ENCODE data around the gene ARID5B. TPM values are rescaled to one million over a fixed set of nuclear protein-coding genes. Genes with fewer than 3 reads are reported as not detected.

The ARID5B gene
- total RNA-seq, 1 experiment from 2014 or later, result 1.3 TPM

DNA sequence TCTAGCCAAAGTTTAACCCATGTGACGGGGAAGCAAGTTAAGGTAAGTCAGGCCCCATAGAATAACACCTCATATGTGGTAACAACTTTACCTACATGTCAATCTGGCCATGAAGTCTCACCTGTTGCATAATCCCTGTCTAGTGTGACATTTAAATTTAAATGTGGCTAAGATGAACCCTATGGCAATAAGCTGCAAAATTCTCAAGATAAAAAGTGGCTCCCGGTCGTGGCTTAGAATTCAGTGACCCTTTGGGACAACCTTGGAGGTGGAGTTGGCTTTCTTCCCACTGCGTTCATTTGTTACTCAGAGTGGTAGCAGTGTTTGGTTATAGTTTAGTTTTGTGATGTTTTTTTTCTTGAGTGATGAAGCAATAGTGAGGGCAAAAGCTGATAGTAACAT lies 90.6 kb downstream of the ARID5B start:
- H3K9me3 ChIP-seq (ENCODE audit: low read length), result no peaks in the 10 kb centered on the region
- no peak overlapping the region for H2AFZ ChIP-seq (ENCODE audit: low read length)
- H3K4me3 ChIP-seq (ENCODE audit: low read length), result no peak overlapping the region
- peaks cover 12% of the 10 kb centered on the region for H3K4me1 ChIP-seq (ENCODE audit: low read length)
- no peak overlapping the region for H3K9ac ChIP-seq (ENCODE audit: low read length)
- no peaks in the 10 kb centered on the region for H3K36me3 ChIP-seq (ENCODE audit: insufficient read depth, low read length)
- no peak overlapping the region for H3K27ac ChIP-seq (ENCODE audit: low read length)
- H3K27me3 ChIP-seq (ENCODE audit: low read length), result no peaks in the 10 kb centered on the region
- no peaks in the 10 kb centered on the region for H4K20me1 ChIP-seq (ENCODE audit: insufficient read depth, low read depth, low read length)
- no peaks in the 10 kb centered on the region for H3K79me2 ChIP-seq (ENCODE audit: low read length)
- DNase-seq, result no peak
- no peaks in the 10 kb centered on the region for H3K9me2 ChIP-seq (replicated peaks; ENCODE audit: insufficient read depth, low read length)
- no peak overlapping the region for H3K4me2 ChIP-seq (ENCODE audit: low read depth, low read length, poor library complexity, severe bottlenecking)

DNA sequence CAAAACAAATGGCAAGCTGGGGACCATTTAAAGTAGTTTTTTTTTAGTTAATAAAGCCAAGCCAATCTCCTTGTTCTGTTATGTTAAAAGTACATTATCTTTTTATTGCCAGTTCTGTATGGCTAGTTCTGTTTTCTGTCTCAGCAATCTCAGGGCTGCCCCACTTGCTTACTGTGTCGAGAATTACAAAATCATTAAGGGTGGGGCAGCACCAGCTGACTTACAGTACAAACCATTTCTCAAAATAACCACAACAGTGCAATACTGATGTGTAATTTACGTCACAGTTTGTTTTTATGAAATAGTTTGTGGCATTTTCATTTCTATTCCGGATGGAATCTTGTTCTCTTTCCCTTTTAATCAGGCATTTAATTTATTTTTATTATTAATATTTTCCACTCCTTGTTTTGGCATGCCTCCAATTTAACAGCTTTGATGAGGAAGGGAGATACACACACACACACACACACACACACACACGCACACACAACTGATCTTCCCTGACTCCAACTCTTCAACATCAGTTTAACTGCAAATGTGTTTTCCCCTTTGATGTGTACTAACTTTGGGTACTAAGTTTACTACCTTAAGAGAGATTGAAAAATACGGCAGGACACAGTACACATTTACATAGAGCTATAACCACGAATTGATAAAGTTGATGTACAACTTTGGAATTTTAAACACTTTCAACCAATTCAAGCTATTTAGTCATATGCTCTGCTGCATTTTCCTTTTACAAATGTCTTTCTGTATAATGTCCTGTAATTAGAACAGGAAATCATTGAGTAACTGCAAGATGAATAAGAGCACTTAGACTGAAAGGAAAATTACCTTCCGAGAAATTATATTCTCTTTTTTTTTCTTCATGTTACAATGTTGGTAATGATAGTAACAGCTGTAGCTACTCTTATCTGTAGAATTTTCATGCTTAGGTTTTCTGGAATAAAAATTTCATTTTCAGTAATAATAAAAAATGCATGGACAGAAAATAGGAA lies 91.5 kb downstream of the ARID5B start:
- no peaks in the 10 kb centered on the region for H3K9me3 ChIP-seq (ENCODE audit: low read length)
- DNase-seq, result no peak
- no peaks in the 10 kb centered on the region for H3K79me2 ChIP-seq (ENCODE audit: low read length)
- H3K9me2 ChIP-seq (replicated peaks; ENCODE audit: insufficient read depth, low read length), result no peaks in the 10 kb centered on the region
- H3K4me1 ChIP-seq (ENCODE audit: low read length), result peaks cover 3% of the 10 kb centered on the region
- H2AFZ ChIP-seq (ENCODE audit: low read length), result no peak overlapping the region
- H3K9ac ChIP-seq (ENCODE audit: low read length), result no peak overlapping the region
- H3K27me3 ChIP-seq (ENCODE audit: low read length), result no peaks in the 10 kb centered on the region
- no peak overlapping the region for H3K27ac ChIP-seq (ENCODE audit: low read length)
- H3K4me2 ChIP-seq (ENCODE audit: low read depth, low read length, poor library complexity, severe bottlenecking), result no peak overlapping the region
- H3K36me3 ChIP-seq (ENCODE audit: insufficient read depth, low read length), result no peaks in the 10 kb centered on the region
- H3K4me3 ChIP-seq (ENCODE audit: low read length), result no peak overlapping the region
- H4K20me1 ChIP-seq (ENCODE audit: insufficient read depth, low read depth, low read length), result no peaks in the 10 kb centered on the region

DNA sequence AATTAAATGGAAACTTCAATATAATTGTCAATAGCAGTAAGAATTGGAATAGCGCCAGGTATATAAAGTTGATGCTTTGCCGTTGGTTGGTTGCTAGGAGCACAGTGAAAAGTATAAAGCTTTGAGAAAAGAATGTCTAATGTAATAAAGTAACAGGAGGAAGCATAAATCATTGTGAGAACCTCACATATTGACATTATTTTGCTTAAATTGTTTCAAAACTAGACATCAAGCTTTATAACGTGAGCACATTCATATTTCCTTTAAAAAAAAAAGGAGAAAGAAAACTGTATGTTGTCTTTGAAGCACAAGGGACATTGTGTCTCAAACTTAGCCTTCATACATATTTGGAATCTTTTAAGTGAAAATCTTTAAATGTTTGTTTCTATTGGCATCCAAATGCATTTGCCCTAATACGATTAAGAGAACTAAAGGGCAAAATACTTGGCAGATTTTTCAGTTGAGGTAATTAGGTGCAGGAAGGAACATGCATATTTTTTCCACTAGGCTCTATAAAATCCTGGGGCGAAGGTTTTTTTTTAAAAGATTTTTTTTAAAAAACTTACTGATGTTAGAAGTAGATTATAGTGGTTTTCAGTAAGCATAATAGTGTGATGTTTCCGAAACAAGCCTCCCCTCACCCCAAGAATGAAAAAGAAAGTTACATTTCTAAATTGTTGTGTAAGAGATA lies 92.4 kb downstream of the ARID5B start:
- Histone ChIP-seq H3K9ac (ENCODE audit: low read length) (no peak overlapping the region), H3K9me3 (ENCODE audit: low read length) (no peaks in the 10 kb centered on the region), H2AFZ (ENCODE audit: low read length) (no peak overlapping the region), H3K36me3 (ENCODE audit: insufficient read depth, low read length) (no peaks in the 10 kb centered on the region), H3K4me3 (ENCODE audit: low read length) (no peak overlapping the region), H3K27ac (ENCODE audit: low read length) (no peak overlapping the region), H3K9me2 (replicated peaks; ENCODE audit: insufficient read depth, low read length) (no peaks in the 10 kb centered on the region), H3K79me2 (ENCODE audit: low read length) (no peaks in the 10 kb centered on the region), H3K27me3 (ENCODE audit: low read length) (no peaks in the 10 kb centered on the region), H3K4me1 (ENCODE audit: low read length) (no peaks in the 10 kb centered on the region), H3K4me2 (ENCODE audit: low read depth, low read length, poor library complexity, severe bottlenecking) (no peak overlapping the region), H4K20me1 (ENCODE audit: insufficient read depth, low read depth, low read length) (no peaks in the 10 kb centered on the region)
- DNase-seq, result no peak

DNA sequence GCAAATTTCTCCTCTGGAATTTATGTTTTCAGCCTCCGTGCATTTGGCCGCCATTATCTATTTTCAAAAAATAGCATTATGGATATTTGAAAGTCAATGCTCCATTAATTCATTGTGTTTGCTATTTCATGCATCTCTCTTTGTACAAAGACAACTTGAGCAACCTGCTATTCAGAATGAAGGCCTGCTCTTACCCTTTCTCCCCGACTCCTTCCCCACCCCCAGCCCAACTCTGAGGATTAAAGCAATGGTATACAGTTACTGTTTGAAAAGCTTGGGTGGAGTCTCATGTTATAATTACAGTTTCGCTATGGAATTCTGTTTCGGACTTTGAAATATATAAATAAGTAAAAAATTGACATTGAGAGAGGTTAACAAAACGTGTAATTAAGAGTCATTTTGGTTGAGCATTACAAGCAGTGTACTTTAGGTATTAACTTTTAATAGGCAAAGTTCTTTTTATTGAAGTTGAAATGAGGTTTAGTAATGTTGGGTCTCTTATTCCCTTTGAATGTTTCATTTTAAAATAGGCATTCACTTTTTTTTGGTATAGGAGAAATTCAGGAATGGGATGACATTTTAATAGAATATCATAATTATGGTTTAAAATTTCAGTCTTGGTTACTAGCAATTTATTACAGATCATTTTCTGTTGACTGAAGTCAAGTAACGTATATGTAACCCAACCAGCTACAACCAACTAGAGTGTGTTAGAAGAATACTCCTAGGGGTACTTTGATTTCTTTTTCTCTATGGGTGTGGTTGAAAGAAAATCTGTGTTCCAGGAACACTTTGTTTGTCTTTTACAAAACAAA lies 93.1 kb downstream of the ARID5B start:
- Histone ChIP-seq H3K9me3 (ENCODE audit: low read length) (no peaks in the 10 kb centered on the region), H3K79me2 (ENCODE audit: low read length) (no peaks in the 10 kb centered on the region), H3K4me1 (ENCODE audit: low read length) (no peaks in the 10 kb centered on the region), H3K9ac (ENCODE audit: low read length) (no peak overlapping the region), H3K27me3 (ENCODE audit: low read length) (no peaks in the 10 kb centered on the region), H3K4me2 (ENCODE audit: low read depth, low read length, poor library complexity, severe bottlenecking) (no peak overlapping the region), H3K9me2 (replicated peaks; ENCODE audit: insufficient read depth, low read length) (no peaks in the 10 kb centered on the region), H3K27ac (ENCODE audit: low read length) (no peak overlapping the region), H2AFZ (ENCODE audit: low read length) (no peak overlapping the region), H3K36me3 (ENCODE audit: insufficient read depth, low read length) (no peaks in the 10 kb centered on the region), H4K20me1 (ENCODE audit: insufficient read depth, low read depth, low read length) (no peaks in the 10 kb centered on the region), H3K4me3 (ENCODE audit: low read length) (no peak overlapping the region)
- no peak for DNase-seq

DNA sequence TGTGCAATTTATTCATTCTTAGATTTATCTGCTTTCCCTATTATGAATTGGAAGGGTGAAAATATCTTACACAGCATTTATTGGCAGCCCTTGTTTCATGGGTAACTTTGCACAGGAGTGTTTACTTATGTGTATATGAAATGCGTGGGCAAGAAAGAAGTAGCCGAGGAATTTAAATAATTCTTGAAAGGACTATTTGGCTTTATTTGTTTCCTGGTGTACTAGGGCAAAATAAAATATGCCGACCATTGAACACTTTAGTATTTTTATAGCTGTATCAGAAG lies 93.7 kb downstream of the ARID5B start:
- H3K4me2 ChIP-seq (ENCODE audit: low read depth, low read length, poor library complexity, severe bottlenecking), result no peak overlapping the region
- H3K4me1 ChIP-seq (ENCODE audit: low read length), result 0 out of 2 replicates have a peak, but pooled peaks cover 2% of the 10 kb centered on the region
- no peaks in the 10 kb centered on the region for H3K36me3 ChIP-seq (ENCODE audit: insufficient read depth, low read length)
- H4K20me1 ChIP-seq (ENCODE audit: insufficient read depth, low read depth, low read length), result no peaks in the 10 kb centered on the region
- no peak for DNase-seq
- H3K27ac ChIP-seq (ENCODE audit: low read length), result no peak overlapping the region
- no peaks in the 10 kb centered on the region for H3K79me2 ChIP-seq (ENCODE audit: low read length)
- H3K4me3 ChIP-seq (ENCODE audit: low read length), result no peak overlapping the region
- H2AFZ ChIP-seq (ENCODE audit: low read length), result no peak overlapping the region
- H3K27me3 ChIP-seq (ENCODE audit: low read length), result no peaks in the 10 kb centered on the region
- H3K9ac ChIP-seq (ENCODE audit: low read length), result no peak overlapping the region
- H3K9me3 ChIP-seq (ENCODE audit: low read length), result no peaks in the 10 kb centered on the region
- no peaks in the 10 kb centered on the region for H3K9me2 ChIP-seq (replicated peaks; ENCODE audit: insufficient read depth, low read length)

DNA sequence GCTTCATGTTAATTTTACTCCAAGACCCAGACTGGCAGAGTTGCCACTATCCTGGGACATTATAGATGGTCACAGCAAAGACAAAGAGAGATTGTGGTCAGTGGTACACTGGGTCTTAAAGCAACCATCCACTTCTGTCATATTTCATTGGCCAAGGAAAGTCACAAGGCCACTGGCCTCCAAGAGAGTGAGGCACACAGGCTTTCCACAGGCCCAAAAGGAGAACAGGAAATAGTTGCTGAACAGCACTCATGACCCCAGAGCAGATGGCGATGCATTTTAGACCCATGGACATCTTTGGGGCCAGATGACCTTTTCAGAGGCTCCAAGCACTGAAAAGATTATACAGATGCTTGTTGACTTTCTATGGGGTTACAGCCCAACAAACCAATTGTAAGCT lies 97.4 kb downstream of the ARID5B start:
- no peak for DNase-seq
- H3K79me2 ChIP-seq (ENCODE audit: low read length), result no peaks in the 10 kb centered on the region
- H4K20me1 ChIP-seq (ENCODE audit: insufficient read depth, low read depth, low read length), result no peaks in the 10 kb centered on the region
- H3K4me1 ChIP-seq (ENCODE audit: low read length), result 0 out of 2 replicates have a peak, but pooled peaks cover 3% of the 10 kb centered on the region
- H3K4me2 ChIP-seq (ENCODE audit: low read depth, low read length, poor library complexity, severe bottlenecking), result no peak overlapping the region
- H2AFZ ChIP-seq (ENCODE audit: low read length), result no peak overlapping the region
- no peak overlapping the region for H3K9ac ChIP-seq (ENCODE audit: low read length)
- no peaks in the 10 kb centered on the region for H3K9me2 ChIP-seq (replicated peaks; ENCODE audit: insufficient read depth, low read length)
- no peaks in the 10 kb centered on the region for H3K36me3 ChIP-seq (ENCODE audit: insufficient read depth, low read length)
- H3K4me3 ChIP-seq (ENCODE audit: low read length), result no peak overlapping the region
- no peaks in the 10 kb centered on the region for H3K9me3 ChIP-seq (ENCODE audit: low read length)
- H3K27ac ChIP-seq (ENCODE audit: low read length), result no peak overlapping the region
- no peaks in the 10 kb centered on the region for H3K27me3 ChIP-seq (ENCODE audit: low read length)

DNA sequence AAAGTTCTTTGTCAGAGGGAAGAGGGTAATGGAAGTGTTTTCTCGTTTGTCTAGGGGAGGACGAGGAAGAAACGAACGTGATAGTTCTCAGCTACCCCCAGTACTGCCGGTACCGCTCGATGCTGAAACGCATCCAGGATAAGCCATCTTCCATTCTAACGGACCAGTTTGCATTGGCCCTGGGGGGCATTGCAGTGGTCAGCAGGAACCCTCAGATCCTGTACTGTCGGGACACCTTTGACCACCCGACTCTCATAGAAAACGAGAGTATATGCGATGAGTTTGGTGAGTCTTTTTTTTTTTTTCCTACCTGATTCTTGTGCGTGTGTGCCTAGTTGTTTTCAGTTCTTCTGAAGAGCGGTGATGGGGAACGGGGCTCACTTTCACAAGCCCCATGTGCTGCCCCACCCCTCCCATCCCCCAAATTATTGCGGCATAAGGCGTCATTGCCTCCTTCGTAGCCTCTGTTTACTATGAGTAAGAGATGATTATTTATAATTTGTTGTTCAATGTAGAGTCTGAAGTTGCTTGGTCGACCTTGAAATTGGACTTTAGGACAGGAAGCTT lies 98.6 kb downstream of the ARID5B start:
- Histone ChIP-seq H3K9me2 (replicated peaks; ENCODE audit: insufficient read depth, low read length) (no peaks in the 10 kb centered on the region), H3K79me2 (ENCODE audit: low read length) (no peaks in the 10 kb centered on the region), H3K4me3 (ENCODE audit: low read length) (no peak overlapping the region), H3K4me2 (ENCODE audit: low read depth, low read length, poor library complexity, severe bottlenecking) (no peak overlapping the region), H3K27me3 (ENCODE audit: low read length) (no peaks in the 10 kb centered on the region), H3K9ac (ENCODE audit: low read length) (no peak overlapping the region), H3K4me1 (ENCODE audit: low read length) (0 out of 2 replicates have a peak, but pooled peaks cover 3% of the 10 kb centered on the region), H4K20me1 (ENCODE audit: insufficient read depth, low read depth, low read length) (no peaks in the 10 kb centered on the region), H2AFZ (ENCODE audit: low read length) (no peak overlapping the region), H3K27ac (ENCODE audit: low read length) (no peak overlapping the region), H3K36me3 (ENCODE audit: insufficient read depth, low read length) (no peaks in the 10 kb centered on the region), H3K9me3 (ENCODE audit: low read length) (no peaks in the 10 kb centered on the region)
- DNase-seq, result no peak

Measured in Karpas-422 (cell line).